ENCODE measurements around the gene THEM5.
"Not testable (repeated sequence)": the region's sequence is repeated elsewhere in the genome, so short reads cannot be mapped to it uniquely, and the experiment has no call there.

The THEM5 gene, protein sequence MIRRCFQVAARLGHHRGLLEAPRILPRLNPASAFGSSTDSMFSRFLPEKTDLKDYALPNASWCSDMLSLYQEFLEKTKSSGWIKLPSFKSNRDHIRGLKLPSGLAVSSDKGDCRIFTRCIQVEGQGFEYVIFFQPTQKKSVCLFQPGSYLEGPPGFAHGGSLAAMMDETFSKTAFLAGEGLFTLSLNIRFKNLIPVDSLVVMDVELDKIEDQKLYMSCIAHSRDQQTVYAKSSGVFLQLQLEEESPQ

GRCh38 chr1:151853411-151853943 is at the start of gene THEM5:
Gene THEM5 (minus strand): TSS chr1:151853712. CDS start chr1:151853565, 147 bp downstream.
- DNase-seq: no peak

DNA sequence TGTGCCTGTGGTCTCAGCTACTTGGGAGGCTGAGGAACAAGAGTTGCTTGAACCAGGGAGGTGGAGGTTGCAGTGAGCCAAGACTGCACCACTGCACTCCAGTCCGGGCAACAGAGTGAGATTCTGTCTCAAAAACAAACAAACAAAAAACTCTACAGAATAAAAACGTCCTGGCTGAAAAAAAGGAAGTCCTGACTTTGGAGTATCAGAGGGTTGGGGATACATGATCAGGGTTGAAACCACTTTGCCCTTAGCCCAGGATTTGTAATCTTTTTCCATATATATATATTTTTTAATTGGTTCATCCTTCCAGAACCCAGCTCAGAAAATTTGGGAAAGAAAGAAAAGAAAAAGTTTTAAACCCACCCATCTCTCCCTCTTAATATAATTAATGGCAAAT is 49.3 kb upstream of the THEM5 start:
- no peak for DNase-seq

DNA sequence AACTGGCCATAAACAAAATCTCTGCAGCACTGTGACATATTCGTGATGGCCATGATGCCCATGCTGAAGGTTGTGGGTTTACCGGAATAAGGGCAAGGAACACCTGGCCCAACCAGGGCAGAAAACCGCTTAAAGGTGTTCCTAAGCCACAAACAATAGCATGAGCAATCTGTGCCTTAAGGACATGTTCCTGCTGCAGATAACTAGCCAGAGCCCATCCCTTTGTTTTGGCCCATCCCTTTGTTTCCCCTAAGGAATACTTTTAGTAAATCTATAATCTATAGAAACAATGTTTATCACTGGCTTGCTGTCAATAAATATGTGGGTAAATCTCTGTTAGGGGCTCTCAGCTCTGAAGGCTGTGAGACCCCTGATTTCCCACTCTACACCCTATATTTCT is 47.3 kb upstream of the THEM5 start:
- DNase-seq: not testable (repeated sequence)

GRCh38 chr1:151898519-151898991 is 45.0 kb upstream of the THEM5 start:
- DNase-seq: no peak

DNA sequence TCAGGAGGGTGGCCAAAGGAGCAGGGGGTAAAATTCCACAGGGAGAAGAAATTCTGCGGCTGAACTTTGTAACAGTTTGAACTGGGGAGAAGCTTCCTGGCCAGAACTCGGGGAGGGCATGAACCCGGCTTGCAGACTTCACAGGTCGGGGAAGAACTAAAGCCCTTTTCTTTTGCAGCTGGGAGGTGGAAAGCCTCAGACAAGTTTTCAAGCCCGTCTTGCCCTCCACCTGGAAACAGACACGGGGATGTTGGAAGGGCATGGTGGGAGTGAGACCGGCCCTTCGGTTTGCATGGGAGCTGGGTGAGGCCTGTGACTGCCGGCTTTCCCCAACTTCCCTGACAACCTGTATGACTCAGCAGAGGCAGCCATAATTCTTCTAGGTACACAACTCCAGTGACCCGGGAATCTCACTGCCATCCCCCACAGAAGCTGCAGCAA is 44.5 kb upstream of the THEM5 start:
- no peak for DNase-seq

DNA sequence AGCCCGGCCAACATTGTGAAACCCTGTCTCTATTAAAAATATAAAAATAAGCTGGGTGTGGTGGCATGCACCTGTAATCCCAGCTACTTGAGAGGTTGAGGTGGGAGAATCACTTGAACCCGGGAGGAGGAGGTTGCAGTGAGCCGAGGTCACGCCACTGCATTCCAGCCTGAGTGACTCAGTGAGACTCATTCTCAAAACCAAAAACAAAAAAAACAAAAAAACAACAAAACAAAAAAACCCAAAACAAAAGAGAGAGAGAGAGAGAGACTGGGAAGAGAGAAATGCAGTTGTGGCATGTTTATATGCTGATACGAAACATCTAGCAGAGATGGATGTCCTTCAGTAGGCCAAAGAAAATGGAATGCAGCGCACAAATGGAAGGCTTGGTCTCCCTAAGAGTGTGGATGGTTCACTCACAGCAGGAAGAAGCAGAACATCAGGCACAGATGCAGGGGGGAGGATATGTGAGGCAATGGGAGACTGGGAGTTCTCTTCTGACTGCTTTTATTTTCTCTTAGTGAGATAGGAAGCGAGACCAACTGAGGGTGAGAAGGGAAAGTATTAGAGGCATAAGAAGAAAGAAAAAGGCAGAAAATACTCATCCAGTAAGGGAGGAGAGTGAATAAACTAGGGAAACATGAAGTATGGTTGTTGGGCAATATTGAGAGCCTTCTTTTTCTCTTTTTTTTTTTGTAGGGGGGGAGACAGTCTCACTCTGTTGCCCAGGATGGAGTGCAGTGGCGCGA is 39.8 kb upstream of the THEM5 start:
- DNase-seq: no peak

DNA sequence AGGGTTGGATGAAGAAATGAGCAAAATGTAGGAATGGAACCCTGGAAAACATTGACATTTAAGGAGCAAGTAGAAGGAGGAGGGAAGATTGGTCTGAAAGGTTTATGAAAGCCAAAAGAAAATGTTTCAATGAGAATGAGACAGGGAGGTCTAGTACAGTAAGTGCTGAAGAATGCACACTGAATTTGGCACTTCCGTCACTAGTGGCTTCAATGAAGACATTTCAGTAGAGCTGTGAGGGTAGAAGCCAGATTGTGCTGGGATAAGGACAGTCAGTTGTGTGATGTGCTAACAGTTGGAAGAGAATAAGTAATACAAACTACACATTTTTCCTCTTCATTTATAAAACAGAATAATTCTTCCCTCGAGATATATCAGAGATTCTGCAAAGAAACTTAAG is 38.7 kb upstream of the THEM5 start:
- DNase-seq: no peak

- DNase-seq: no peak
These were observed 38.0 kb upstream of the THEM5 start for GRCh38 chr1:151891512-151891911.

DNA sequence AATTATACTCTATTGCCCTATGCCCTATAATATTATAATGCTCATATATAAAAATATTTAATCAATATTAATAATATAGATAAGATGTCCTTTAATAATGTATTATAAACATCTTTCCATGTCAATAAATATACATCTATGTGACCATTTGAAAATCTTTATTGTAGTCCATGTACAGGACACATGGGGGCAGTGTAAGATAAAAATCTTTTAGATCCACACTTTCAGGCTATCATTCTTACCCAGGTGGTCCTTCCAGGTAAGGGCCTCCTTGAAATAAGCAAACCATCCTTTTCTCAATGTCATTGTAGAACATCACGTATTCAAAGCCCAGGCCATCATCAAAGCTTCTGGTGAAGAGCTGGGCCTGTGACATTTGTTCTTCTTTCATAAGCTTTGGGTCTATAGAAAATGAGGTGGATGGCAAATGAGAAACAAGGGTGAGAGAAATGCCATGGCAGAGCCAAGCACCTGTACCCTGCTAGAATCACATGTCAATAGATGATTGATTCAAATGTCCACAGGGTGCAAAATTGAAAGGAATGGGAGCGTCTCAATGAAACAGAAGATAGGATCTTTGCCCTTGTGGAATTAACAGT is 35.6 kb upstream of the THEM5 start:
- DNase-seq: no peak

DNA sequence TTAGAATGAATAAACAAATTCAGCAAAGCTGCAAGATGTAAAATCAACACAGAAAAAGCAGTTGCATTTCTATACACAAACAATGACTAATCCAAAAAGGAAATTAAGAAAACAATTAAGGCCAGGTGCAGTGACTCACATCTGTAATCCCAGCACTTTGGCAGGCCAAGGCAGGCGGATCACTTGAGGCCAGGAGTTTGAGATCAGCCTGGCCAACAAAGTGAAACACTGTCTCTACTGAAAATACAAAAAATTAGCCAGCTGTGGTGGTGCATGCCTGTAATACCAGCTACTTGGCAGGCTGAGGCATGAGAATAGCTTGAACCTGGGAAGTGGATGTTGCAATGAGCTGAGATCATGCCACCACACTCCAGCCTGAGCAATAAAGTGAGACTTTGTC is 33.5 kb upstream of the THEM5 start:
- DNase-seq: no peak

GRCh38 chr1:151885479-151885878 is 32.0 kb upstream of the THEM5 start:
- DNase-seq: no peak

DNA sequence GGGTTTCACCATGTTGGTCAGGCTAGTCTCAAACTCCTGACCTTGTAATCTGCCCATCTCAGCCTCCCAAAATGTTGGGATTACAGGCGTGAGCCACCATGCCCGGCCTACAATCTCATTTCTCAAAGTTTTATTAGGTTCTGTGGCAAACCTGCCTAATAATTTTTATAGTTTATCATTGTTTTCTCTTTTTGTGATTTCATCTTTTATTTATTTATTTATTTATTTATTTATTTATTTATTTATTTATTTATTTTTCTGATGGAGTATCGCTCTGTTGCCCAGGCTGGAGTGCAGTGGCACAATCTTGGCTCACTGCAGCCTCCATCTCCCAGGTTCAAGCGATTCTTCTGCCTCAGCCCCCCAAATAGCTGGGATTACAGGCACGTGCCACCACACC is 31.4 kb upstream of the THEM5 start:
- DNase-seq: not testable (repeated sequence)

- DNase-seq: not testable (repeated sequence)
These were observed 30.9 kb upstream of the THEM5 start for GRCh38 chr1:151884445-151884844.

DNA sequence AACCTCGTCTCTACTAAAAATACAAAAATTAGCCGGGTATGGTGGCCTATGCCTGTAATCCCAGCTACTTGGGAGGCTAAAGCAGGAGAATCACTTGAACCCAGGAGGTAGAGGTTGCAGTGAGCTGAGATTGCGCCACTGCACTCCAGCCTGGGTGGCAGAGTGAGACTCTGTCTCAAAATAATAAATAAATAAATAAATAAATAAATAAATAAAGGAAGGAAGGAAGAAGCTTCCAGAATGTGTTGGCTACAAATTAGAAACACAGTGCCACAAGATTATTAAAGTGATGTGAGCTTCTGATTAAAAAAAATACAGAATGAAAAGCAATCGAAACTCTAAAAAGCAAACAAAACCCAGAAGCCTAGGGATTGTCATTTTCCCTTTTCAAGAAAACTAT is 30.4 kb upstream of the THEM5 start:
- DNase-seq: not testable (repeated sequence)

DNA sequence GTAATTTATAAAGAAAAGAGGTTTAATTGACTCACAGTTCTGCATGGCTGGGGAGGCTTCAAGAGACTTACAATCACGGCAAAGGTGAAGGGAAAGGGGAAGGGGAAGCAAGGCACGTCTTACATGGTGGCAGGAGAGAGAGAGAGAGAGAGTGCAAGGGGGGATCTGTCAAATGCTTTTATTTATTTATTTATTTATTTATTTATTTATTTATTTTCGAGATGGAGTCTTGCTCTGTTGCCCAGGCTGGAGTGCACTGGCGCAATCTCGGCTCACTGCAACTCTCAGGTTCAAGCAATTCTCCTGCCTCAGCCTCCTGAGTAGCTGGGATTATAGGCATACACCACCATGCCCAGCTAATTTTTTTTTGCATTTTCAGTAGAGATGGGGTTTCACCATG is 29.4 kb upstream of the THEM5 start:
- not testable (repeated sequence) for DNase-seq

- no peak for DNase-seq
These were observed 29.0 kb upstream of the THEM5 start for GRCh38 chr1:151882466-151882865.

GRCh38 chr1:151881479-151881878 is 28.0 kb upstream of the THEM5 start:
- no peak for DNase-seq

- no peak for DNase-seq
These were observed 22.0 kb upstream of the THEM5 start for GRCh38 chr1:151875419-151876097.

DNA sequence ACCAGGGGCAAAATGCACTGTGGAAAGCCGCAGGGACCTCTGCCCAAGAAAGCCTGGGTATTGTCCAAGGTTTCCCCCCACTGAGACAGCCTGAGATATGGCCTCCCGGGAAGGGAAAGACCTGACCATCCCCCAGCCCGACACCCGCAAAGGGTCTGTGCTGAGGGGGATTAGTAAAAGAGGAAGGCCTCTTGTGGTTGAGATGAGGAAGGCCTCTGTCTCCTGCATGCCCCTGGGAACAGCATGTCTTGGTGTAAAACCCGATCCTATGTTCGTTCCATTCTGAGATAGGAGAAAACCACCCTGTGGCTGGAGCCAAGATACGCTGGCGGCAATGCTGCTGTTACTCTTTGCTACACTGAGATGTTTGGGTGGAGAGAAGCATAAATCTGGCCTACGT is 19.3 kb upstream of the THEM5 start:
- DNase-seq: not testable (repeated sequence)

DNA sequence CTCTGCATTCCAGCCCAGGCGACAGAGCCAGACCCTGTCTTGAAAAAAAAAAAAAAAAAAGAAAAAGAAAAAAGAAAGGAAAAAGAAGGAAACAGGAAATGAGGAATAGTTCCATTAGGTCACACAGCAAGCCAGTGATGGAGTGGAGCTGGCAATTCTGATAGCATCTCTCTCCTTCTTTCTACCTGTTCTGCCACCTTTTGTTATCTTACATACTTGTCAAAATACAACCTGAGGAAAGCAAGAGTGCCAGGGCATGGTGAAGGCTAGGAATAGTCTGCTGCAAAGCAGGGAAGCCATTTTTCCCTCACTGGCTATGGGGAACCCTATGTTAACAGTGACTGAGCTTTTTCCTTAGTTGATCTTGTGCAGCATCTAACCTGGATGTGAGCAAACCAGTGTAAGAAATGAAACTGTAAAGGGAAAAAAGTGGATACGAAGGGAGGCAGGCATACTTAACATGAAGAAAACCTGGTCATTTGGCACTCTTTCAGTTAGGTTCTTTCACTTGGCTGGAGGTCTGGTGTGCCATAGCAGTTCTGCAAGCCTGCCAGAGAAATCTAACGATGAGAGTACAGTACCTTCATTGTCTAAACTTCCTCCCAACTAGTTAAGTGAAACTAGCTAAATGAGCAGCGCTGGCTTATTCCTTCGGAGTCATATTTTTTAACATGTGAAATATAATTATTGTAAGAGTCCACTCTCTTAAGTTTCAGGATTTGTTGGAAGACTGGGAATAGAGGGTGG is 17.9 kb upstream of the THEM5 start:
- no peak for DNase-seq

DNA sequence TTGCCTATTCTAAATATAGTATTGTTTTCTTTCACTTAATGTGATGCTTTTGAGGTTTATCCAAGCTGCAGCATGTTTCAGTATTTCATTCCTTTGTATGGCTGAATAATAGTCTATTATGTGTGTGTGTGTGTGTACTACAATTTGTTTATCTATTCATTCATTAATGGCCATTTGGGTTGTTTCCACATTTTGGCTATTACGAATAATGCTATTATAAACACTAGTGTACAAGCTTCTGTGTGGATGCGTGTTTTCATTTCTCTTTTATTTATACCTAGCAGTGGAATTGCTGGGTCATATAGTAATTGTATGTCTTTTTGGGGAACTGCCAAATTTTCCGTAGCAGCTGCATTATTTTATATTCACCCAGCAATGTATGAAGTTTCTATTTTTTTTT is 15.0 kb upstream of the THEM5 start:
- DNase-seq: no peak

- no peak for DNase-seq
These were observed 14.4 kb upstream of the THEM5 start for GRCh38 chr1:151867765-151868411.
